Measurements from ENCODE around the gene SOS2.

DNA sequence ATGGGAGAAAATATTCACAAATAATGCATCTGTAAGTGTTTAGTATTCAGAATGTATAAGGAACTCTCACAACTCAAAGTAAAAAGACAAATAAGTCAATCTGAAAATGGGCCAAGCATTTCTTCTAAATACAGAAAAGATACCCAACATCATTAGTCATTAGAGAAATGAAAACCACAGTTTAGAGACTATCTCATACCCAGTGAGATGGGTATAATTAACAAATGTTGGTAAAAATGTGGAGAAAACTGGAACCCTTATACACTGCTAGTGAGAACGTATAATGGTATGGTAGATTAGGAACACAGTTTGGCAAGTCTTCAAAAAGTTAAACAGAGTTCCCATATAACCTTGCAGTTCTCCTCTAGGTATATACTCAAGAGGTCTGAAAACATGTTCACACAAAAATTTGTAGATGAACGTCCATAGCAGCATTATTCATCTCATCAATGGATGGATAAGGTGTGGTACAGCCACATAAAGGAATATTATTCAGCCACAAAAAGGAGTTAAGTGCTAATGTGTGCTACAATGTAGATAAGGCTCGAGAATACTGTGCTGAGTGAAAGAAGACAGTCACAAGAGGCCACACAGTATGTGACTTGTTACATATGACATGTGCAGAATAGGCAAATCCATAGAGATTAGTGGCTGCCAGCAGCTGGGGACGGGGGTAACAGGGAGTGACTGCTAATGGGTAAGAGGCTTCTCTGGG, 120.9 kb downstream of the SOS2 start:
- no peak for TF ChIP-seq CTCF (IDR thresholded peaks at IDR 0.05)
- TF ChIP-seq POLR2A (IDR thresholded peaks at IDR 0.05), result no peak

Data from adrenal gland (tissue), 5 donors.